HG02970 (cell line): ENCODE data around the gene FOXL3.

Experiments used
- ATAC-seq: cut with Tn5 transposase; IDR thresholded peaks from one replicate; pipeline ENCODE4 v1.9.1; 2021; ENCODE audit warnings: mild to moderate bottlenecking, moderate library complexity, moderate number of reproducible peaks; ENCODE audit not compliant: unreplicated experiment, low FRiP score

FOXL3 gene

DNA sequence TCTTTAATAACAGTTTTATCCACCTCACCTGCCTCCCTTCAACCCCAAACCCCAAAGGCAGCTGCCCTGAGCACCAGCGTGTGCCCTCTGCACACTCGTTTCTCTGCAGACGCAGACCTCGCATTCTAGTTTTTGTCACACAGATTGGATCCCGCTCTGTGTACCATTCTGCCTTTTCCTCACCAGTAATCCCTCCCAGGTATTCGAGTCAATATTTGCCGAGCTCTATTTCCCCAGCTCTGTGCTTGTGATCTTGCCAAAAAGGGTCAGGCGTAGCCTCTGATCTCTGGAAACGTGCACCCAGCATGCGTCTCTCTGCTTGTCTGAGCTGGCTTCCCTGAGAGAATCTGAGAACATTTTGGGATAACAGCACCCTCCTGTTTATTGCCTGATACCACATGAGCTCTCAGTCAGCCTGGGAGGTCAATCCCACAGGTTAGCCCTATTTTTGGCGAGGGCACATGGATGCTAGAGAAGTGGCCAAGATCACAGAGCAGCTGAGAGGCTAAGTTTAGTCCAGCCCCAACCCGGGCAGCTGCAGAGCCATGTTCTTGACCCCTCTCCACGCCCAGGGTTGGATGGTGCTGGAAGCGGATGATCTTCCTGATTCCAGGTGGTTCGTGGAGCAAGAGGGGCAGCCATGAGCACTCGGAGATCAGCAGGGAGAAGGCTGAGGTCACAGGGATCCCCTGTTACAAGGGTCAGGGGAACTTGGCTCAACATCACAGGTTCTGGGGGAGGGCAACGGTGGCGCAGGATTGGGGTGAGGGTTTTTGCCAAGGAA, 29.1 kb downstream of the FOXL3 start:
- no peak for ATAC-seq

DNA sequence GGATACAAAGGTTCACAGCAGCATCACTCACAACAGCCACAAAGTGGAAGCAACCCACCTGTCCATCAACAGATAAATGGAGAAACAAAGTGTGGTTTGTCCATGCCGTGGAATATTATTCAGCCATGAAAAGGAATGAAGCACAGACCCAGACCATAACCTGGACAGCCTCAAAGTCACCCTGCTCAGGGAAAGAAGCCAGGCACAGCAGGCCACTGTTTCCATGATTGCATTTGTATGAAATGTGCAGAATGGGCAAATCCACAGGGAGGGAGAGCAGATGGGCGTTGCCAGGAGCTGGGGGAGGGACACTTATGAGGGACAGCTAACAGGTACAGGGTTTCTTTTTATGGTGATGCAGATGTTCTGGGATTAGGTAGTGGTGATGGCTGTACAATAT, 30.3 kb downstream of the FOXL3 start:
- no peak for ATAC-seq

GRCh38 chr7:322111-322671, 32.2 kb downstream of the FOXL3 start:
- ATAC-seq, result no peak

GRCh38 chr7:322708-323111, 32.7 kb downstream of the FOXL3 start:
- no peak for ATAC-seq

DNA sequence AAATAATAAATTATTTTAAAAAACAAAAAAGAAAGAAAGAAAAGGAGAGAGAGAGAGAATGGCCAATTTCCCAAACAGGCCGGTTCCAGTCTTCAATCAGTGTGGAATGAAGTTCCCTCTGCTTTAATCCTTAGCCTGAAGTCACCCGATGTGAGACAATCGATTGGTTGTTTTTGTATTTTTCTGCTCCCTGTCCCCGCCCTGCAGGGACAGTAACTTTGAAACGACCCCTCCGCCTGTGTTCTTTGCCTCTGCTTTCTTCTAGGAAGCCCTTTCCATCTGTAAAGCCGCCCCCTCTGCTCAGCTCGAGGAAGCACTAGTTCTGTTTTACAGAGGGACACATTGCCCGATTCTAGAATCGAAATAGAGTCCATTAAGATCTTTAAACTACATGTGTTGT, 33.4 kb downstream of the FOXL3 start:
- ATAC-seq, result no peak

GRCh38 chr7:324011-324410, 34.0 kb downstream of the FOXL3 start:
- no peak for ATAC-seq

DNA sequence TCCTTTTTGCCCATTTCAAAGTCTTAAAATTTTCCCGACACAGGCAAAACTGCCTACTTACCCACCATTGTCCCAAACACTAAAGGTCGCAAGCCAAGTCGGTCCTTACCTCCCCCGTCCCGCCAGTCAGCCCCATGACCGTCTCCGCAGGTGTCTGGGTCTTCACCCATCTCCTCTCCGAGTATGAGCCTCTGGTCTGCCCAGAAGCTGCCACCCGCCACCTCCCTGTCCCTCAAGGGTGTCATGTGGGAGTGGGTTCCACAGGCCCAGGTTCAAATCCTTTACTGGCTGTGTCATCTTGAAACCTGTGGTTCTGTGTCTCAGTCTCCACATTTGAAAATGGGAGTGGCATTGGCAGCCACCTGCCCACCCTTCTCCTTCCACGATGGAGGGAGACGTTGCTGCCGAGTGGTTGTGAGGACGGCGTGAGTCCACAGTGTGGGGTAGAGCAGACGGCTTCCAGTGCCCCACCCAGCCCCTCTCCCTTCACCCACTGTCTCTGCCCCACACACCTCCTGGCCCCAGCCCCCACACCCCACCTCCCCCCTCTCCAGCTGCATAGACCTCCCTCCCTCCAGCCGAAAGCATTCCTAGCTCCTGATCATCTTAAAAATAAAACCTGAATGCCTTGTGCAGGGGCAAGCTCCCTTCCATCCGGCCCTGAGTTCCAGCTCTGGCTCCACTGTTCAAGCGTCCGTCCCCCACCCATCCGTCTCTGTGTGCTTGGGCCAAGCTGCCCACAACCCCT, 35.3 kb downstream of the FOXL3 start:
- ATAC-seq, result no peak

GRCh38 chr7:325811-326210, 35.8 kb downstream of the FOXL3 start:
- ATAC-seq, result no peak

GRCh38 chr7:326273-326672, 36.3 kb downstream of the FOXL3 start:
- no peak for ATAC-seq

DNA sequence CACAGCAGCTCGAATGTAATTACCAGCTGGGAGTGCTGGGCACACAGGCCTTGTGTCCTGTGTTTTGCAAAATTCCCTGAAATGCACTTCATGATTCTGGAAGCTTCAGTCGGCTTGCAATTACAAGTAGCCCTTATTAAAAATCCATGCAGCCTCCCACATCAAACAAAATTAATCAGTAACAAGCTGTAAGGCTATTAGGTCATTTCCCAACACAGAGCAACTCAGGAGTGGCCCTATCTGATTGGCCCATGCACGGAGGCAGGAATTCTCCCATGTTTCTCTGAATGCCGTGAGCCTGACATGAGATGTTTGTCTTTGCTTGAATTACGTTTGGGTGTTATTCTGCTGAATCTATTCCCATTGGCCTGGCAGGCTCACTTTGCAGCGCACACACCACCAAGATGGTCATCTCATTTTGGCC, 36.9 kb downstream of the FOXL3 start:
- ATAC-seq, result no peak

DNA sequence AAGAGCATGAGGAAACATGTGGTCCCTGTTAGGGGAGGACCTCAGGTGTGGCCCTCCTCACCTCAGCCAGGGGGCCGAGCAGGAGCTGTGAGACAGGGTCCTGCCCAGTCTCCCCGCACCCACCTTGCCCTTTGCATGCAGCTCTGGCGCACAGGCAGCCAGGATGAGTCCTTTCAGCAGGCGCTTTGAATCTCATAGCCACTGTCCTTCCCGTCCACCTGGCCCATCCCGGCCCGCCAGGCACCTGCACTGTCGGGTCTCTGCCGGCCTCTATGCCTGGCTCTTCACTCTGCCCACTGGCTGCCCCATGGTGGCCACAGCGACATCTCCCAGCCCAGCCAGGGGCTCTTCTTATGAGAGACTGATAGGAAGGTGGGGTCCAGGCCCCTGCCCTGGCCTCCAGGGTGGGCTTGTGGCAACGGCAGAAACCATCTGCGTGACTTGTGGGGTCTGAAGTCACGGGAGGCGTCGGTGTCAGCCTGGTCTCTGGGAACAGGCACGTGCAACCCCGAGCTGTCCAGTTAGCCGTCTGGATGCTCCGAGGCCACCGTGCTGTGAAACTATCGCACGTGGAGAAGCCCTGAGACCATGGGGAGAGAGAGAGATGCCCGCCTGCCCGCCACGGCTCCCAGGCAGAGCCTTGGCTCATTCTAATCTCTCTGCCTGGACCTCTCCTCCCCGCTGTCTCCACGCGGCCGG, 37.4 kb downstream of the FOXL3 start:
- ATAC-seq, result no peak

DNA sequence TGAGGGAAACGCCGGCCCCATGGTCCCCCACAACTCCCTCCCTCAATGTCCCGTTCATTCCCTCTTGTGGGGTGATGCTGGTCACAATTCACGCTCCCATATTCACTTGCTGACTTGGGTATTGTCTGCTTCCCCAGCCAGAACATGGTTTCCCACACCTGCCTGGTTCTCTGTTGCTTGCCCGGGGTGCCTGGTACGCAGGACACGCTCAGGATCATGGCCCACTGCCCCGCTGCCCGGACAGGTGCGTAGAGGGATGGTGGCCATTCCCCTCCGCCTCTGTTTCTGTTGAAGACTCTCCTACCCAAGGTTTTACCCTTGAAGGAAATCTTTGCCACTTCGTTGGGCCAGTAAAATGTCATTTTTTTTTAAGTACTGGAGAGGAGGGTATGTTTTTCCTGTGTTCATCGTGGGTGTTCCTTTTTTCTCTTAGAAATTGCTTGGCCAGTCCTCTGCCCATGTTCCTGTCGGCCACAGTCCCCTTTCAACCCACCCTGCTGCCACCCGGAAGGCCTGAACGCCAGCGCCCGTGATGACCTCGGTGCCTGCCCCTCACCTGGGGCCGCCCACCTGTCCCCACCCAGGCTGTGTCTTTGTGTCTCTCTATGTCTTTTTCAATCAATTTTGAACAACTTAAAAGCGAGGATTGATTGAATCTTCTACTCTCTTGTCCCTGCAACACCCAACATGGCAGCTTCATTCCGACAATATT, 38.2 kb downstream of the FOXL3 start:
- no peak for ATAC-seq

DNA sequence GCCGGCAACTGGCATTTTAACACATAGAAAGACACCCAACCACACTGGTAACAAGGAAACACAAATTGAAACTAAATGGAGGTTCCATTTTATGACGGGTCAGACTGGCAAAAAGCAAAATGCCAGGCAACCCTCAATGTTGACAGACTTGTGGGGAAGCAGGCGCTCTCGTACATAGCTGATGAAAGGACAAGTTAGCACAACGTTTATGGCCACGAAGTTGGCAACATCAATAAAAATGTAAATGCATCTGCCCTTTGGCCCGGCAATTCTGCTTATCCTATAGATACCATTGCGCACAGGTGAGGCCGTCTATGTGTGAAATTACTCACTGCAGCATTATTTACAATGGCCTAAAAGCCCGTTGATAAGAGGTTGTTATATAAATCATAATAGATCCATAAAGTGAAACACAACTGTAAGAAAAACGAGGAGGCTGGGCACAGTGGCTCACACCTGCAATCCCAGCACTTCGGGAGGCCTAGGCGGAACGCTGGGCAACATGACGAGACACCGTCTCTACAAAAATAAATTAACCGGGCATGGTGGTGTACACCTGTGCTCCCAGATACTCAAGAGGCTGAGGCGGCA, 39.8 kb downstream of the FOXL3 start:
- ATAC-seq, result no peak

DNA sequence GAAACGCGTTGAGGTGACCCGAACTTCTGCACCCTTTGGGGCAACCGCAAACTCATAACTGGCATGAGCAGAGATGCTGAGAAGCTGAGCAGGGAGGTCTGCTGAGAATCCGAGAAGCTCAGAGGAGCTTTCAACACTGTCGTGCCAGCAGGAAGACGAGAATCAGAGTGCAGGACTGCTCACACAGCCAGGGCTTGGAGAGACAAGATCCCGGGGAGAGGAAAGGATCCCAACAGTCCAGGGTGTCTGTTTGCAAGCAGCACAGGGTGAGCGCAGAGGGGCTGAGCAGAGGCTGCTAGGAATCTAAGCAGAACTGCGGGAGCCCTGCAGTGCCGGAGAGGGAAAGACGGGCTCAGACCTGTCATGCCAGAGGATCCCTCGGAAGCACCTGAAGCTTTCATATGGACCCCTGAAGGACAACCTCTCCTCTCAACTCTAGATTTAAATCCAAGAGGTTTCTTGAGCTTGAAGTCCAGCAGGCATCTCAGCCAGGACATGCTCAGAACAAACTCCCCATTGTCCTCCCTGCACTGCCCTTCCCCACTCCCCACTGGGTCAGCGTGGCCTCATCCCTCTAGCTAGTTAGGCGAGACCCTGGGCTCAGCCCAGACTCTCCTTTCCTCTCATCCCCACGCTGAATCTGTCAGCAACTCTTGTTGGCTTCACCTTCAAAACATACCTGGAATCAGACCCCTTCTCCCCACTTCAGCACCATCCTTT, 40.7 kb downstream of the FOXL3 start:
- ATAC-seq, result no peak

DNA sequence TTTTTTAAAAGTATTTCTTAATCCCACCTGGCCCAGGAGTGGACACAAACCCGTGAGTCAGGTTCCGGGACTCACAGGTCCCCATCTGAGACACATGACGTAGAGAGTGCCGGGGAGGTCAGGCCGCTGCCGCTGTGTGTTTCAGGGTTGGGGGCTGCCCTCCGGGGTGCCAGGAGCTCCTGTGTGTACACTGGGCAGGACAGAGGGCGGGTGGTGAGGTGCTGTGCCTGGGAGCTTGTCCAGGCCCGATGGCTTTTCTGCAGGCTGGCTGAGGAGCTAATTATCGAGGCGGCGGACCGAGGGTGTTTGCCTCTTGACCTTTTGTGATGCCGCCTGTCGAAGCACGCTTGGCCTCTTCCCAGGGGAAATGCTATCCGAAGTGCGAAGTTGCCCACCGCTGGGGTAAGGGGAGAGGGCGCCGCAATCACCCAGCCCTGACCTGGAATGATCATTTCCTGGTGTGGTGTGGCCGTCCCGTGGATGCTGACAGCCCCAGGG, 42.1 kb downstream of the FOXL3 start:
- no peak for ATAC-seq

DNA sequence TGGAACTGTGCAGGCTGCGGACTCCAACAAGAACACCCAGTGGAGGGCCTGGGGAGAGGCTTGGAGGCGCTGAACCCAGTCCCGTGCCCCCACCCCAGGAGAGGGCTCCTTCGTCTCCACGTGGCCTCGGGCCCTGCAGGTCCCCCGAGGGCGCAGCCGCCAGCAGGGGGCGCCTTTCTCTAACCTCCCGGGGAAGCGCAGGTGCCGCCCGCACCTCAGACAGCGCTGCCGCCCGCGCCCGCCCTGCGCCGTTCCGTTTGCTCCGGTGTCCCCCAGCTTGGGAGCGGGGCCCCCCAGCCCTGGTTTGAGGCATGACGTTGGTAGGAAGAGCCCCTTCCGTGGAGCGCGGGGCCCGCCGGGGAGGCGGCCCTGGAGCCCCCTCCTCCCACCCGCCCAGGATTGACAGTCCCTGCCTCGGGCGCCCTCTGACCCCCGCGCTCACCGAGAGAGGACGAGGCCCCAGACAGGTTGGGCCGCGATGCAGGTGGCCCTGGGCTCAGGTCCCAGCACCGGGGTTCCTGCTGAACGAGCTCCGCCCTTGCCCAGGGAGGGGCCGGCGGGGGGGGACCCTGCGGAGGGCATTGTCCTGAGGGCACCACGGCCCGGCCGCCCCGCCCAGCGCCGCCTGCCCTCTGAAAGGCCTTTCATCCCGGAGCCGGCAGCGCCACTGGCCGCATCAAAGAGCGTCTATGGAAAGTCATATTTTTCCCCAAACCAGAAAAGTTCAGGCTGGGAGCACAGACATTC, 42.8 kb downstream of the FOXL3 start:
- ATAC-seq, result no peak

- no peak for ATAC-seq
Measured at GRCh38 chr7:333393-333764, 43.4 kb downstream of the FOXL3 start.

GRCh38 chr7:334618-335357, 44.8 kb downstream of the FOXL3 start:
- ATAC-seq, result no peak
